ENCODE results near the gene PDE11A. TPM values are rescaled to one million over a fixed set of nuclear protein-coding genes. Genes with fewer than 3 reads are reported as not detected.

PDE11A gene
- total RNA-seq, 2 experiments from 2014 or later = not detected

DNA sequence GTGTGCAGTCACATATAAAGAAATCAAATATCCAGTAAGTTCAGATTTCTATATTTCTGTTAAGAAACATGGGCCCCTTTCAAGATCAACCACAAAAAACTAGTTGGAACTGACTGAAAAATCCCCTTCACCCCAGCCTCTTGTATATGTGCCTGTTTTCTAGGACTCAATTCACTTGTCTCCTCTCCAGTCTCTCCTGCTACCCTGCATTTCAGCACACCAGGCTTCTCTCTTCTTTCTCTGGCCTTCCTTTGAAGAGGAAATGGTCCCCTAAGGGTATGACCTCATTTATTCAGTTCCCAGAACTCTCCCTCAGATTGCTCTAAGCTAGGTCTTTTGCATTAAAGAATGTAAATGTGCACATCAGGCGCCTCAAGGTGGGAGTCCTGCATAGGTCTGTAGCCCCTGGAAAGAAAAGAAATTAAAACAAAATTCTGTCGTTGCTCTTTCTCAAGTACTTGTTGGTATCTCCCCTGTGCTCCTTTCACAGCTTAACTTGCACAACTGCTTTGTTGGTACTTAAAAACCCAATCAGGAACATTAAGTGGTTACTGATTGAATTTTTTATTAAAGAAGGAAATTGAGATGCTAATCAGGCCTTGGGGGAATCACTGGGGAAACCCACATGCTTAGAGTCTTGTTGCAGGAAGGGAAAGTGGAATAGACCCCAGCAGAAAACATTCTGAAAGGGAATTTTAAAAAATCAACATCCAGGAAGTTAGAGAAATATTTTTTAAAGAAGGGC, 401.6 kb downstream of the PDE11A start:
- POLR2A ChIA-PET = no interaction called here
- CTCF ChIA-PET = no interaction called here
- TF ChIP-seq, protein P1, sequence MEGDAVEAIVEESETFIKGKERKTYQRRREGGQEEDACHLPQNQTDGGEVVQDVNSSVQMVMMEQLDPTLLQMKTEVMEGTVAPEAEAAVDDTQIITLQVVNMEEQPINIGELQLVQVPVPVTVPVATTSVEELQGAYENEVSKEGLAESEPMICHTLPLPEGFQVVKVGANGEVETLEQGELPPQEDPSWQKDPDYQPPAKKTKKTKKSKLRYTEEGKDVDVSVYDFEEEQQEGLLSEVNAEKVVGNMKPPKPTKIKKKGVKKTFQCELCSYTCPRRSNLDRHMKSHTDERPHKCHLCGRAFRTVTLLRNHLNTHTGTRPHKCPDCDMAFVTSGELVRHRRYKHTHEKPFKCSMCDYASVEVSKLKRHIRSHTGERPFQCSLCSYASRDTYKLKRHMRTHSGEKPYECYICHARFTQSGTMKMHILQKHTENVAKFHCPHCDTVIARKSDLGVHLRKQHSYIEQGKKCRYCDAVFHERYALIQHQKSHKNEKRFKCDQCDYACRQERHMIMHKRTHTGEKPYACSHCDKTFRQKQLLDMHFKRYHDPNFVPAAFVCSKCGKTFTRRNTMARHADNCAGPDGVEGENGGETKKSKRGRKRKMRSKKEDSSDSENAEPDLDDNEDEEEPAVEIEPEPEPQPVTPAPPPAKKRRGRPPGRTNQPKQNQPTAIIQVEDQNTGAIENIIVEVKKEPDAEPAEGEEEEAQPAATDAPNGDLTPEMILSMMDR (IDR thresholded peaks at IDR 0.05) = no peak
- no peaks in the 10 kb centered on the region for H3K36me3 ChIP-seq (ENCODE audit: insufficient read depth, low read length)
- Mint-ChIP-seq H3K4me3 (no peak overlapping the region), H3K9me3 (no peaks in the 10 kb centered on the region), H3K27me3 (peaks cover 9% of the 10 kb centered on the region), H3K36me3 (ENCODE audit: low read depth) (no peaks in the 10 kb centered on the region), H3K27ac (no peak overlapping the region), H3K4me1 (ENCODE audit: low read depth) (no peaks in the 10 kb centered on the region)
- intact Hi-C loops (cut with DNase I, micrococcal nuclease) = no loop called here
- H3K27me3 ChIP-seq (ENCODE audit: control insufficient read depth in 1 of 2, insufficient read depth in 2 of 2, low read length in 2 of 2) = peaks cover 0 to 3% of the 10 kb centered on the region in 2 experiments
- no peak for ATAC-seq (ENCODE audit: poor library complexity)
- DNase-seq = no peak
- H3K9me3 ChIP-seq (ENCODE audit: control insufficient read depth in 1 of 2, insufficient read depth in 1 of 2, low read length in 2 of 2) = no peaks in the 10 kb centered on the region
- H3K4me3 ChIP-seq (ENCODE audit: low read length) = no peak overlapping the region
- H3K27ac ChIP-seq (ENCODE audit: low read depth in 1 of 2, low read length in 2 of 2) = no peak overlapping the region
- no peaks in the 10 kb centered on the region for H3K4me1 ChIP-seq (ENCODE audit: insufficient read depth, low read length)

DNA sequence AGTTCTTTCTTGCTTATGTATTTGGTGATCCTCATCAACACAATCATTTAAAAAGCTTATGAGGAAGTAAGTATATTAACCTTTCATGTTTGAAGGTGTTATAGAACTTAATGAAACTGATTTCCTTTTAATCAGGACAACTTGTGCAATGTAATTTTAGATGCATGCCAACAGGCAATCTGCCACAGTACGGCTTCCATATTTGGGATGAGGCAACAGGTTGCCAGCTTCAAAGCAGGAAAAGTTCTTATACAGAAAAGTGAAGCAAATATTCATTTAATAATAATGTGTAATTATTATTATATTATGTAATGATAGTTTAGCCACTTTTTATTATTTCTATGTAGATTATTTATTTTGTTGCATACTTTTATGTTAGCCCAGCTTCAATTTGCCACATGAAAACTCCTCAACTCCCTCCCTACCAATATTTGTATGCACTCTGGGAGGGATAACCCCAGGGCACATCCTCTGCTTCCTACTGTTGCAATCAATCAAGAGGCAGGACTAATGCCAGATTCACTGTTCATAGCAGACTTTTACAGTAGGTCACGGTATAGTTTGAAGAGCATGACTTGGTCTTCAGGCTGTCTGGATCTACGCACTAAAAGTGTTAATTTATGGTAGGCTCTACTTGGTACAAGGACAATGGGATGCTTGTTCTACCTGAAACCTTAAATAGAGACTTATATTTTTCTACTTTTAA, 402.8 kb downstream of the PDE11A start:
- ATAC-seq (ENCODE audit: poor library complexity) = no peak
- intact Hi-C loops (cut with DNase I, micrococcal nuclease) = no loop called here

GRCh38 chr2:177669201-177669600, 403.4 kb downstream of the PDE11A start:
- intact Hi-C loops (cut with DNase I, micrococcal nuclease) = no loop called here
- CTCF ChIA-PET = interaction anchor here (1.2 kb wide), 1 partner anchor 14 kb away, joined by 3 read pairs; no protein-coding TSS in a partner anchor

More for the DNA sequence above, 402.8 kb downstream of the PDE11A start:
- POLR2A ChIA-PET = no interaction called here
- Mint-ChIP-seq H3K27ac (no peak overlapping the region), H3K36me3 (ENCODE audit: low read depth) (no peaks in the 10 kb centered on the region), H3K27me3 (no peaks in the 10 kb centered on the region), H3K4me1 (ENCODE audit: low read depth) (no peaks in the 10 kb centered on the region), H3K9me3 (no peaks in the 10 kb centered on the region), H3K4me3 (no peak overlapping the region)
- Histone ChIP-seq H3K27me3 (ENCODE audit: control insufficient read depth in 1 of 2, insufficient read depth in 2 of 2, low read length in 2 of 2) (no peaks in the 10 kb centered on the region), H3K36me3 (ENCODE audit: insufficient read depth, low read length) (no peaks in the 10 kb centered on the region), H3K4me3 (ENCODE audit: low read length) (no peak overlapping the region), H3K4me1 (ENCODE audit: insufficient read depth, low read length) (no peaks in the 10 kb centered on the region), H3K9me3 (ENCODE audit: control insufficient read depth in 1 of 2, insufficient read depth in 1 of 2, low read length in 2 of 2) (no peaks in the 10 kb centered on the region), H3K27ac (ENCODE audit: low read depth in 1 of 2, low read length in 2 of 2) (no peak overlapping the region)
- DNase-seq = no peak
- TF ChIP-seq, protein P1 (IDR thresholded peaks at IDR 0.05) = no peak
- CTCF ChIA-PET = no interaction called here

More at GRCh38 chr2:177669201-177669600, 403.4 kb downstream of the PDE11A start:
- Histone ChIP-seq H3K4me1 (ENCODE audit: insufficient read depth, low read length) (no peaks in the 10 kb centered on the region), H3K27me3 (ENCODE audit: control insufficient read depth in 1 of 2, insufficient read depth in 2 of 2, low read length in 2 of 2) (no peaks in the 10 kb centered on the region), H3K4me3 (ENCODE audit: low read length) (no peak overlapping the region), H3K27ac (ENCODE audit: low read depth in 1 of 2, low read length in 2 of 2) (no peak overlapping the region), H3K36me3 (ENCODE audit: insufficient read depth, low read length) (no peaks in the 10 kb centered on the region), H3K9me3 (ENCODE audit: control insufficient read depth in 1 of 2, insufficient read depth in 1 of 2, low read length in 2 of 2) (no peaks in the 10 kb centered on the region)
- Mint-ChIP-seq H3K27ac (no peak overlapping the region), H3K4me1 (ENCODE audit: low read depth) (no peaks in the 10 kb centered on the region), H3K9me3 (no peaks in the 10 kb centered on the region), H3K4me3 (no peak overlapping the region), H3K36me3 (ENCODE audit: low read depth) (no peaks in the 10 kb centered on the region), H3K27me3 (no peaks in the 10 kb centered on the region)
- ATAC-seq (ENCODE audit: poor library complexity) = no peak
- TF ChIP-seq, protein P1 (IDR thresholded peaks at IDR 0.05) = no peak
- POLR2A ChIA-PET = no interaction called here
- no peak for DNase-seq
